Measurements from ENCODE around the gene C12orf76.
"Not testable (repeated sequence)": the region's sequence is repeated elsewhere in the genome, so short reads cannot be mapped to it uniquely, and the experiment has no call there.

Gene C12orf76

DNA sequence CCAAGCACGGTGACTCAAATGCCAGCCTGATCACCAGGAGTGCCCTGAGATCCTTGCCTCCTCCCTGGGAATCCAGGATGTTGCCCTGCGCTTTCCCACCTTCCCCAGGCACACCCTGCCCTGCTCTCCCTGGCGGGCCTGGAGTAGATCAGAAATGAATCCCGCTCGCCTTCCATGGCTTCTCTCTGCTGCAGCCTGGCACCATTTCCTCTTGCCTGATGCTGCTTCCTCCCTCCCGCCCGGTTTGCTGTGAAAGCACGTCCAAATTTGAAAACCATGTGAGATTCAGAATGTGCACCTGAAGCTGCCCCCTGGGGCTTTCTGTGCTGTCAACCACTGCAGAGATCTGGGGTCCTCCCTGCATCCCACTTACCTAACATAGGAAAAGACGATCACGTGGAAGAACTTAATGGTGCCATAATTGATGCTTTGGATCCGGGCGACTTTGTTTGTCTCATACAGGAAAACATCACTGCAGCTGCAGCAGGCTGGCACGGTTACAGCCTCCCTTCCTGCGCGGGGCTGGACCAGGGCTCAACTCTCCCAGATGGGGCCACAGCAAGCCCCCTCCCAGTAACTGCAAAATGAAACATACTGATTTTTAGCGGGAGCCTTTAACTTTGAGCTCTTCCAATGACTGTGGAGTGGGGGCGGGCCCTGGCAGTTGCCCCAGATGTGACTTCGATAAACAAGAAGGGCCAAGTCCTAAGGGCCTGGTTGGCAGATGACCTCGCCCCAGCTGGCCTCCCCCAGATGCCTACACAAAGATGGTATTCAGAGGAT, 24.9 kb upstream of the C12orf76 start:
- Mint-ChIP-seq H3K4me3 (peak overlapping the region; percentile 93), H3K4me1 (ENCODE audit: low read depth) (peaks cover 60% of the 10 kb centered on the region), H3K9me3 (no peaks in the 10 kb centered on the region), H3K27me3 (ENCODE audit: low read depth) (no peaks in the 10 kb centered on the region), H3K36me3 (ENCODE audit: low read depth) (peaks cover 30% of the 10 kb centered on the region), H3K27ac (peak overlapping the region; percentile 85)
- DNase-seq (ENCODE audit: low spot score), result peak; percentile 40

DNA sequence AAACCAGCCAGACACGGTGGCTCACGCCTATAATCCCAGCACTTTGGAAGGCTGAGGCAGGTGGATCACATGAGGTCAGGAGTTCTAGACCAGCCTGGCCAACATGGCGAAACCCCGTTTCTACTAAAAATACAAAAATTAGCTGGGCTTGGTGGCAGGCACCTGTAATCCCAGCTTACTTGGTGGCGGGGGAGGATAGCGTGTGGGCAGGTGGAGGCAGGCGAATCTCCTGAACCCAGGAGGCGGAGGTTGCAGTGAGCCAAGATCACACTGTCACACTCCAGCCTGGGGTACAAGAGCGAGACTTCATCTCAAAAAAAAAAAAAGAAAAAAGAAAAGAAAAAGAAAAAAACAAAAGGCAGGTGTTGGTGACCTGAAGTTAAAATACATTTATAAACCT, 24.3 kb upstream of the C12orf76 start:
- Mint-ChIP-seq H3K36me3 (ENCODE audit: low read depth) (peaks cover 34% of the 10 kb centered on the region), H3K27ac (peak overlapping the region; percentile 85), H3K4me1 (ENCODE audit: low read depth) (peaks cover 61% of the 10 kb centered on the region), H3K4me3 (peak overlapping the region; percentile 93)
- not testable (repeated sequence) for H3K27me3 Mint-ChIP-seq (ENCODE audit: low read depth); DNase-seq (ENCODE audit: low spot score); H3K9me3 Mint-ChIP-seq

DNA sequence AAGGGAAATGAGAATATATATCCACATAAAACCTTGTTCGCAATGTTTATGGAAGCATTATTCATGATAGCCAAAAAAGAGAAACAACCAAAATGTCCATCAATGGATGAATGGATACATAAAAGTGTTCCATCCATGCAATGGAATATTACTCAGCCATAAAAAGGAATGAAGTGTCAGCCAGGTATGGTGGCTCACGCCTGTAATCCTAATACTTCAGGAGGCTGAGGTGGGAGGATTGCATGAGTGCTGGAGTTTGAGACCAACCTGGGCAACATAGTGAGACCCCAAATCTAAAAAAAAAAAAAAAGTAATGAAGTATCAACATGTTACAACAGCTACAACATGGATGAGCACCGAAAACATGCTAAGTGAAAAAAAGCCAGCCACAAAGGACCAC, 23.6 kb upstream of the C12orf76 start:
- H3K27ac Mint-ChIP-seq, result peak overlapping the region; percentile 85
- peaks cover 59% of the 10 kb centered on the region for H3K4me1 Mint-ChIP-seq (ENCODE audit: low read depth)
- H3K36me3 Mint-ChIP-seq (ENCODE audit: low read depth), result peaks cover 38% of the 10 kb centered on the region
- no peak for DNase-seq (ENCODE audit: low spot score)
- no peaks in the 10 kb centered on the region for H3K27me3 Mint-ChIP-seq (ENCODE audit: low read depth)
- H3K4me3 Mint-ChIP-seq, result peak overlapping the region; percentile 93
- H3K9me3 Mint-ChIP-seq, result no peaks in the 10 kb centered on the region

DNA sequence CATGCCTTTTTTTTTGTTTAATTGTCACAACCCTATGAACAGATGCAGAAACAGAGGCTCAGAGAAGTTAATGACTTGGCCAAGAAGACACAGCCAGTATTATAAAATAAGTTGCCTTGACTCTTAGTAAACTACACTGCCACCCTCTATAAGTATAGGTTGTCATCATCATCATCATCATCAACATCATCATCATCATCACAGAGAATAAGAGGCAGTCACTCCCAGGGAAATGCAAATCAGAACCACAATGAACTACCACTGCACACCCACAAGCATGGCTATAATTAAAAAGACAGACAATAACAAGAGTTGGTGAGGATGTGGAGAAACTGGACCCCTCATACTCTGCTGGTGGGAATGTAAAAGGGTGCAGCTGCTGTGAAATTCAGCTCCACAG, 23.2 kb upstream of the C12orf76 start:
- Mint-ChIP-seq H3K36me3 (ENCODE audit: low read depth) (peaks cover 39% of the 10 kb centered on the region), H3K27ac (peak overlapping the region; percentile 85), H3K9me3 (no peaks in the 10 kb centered on the region), H3K4me1 (ENCODE audit: low read depth) (peaks cover 56% of the 10 kb centered on the region), H3K27me3 (ENCODE audit: low read depth) (no peaks in the 10 kb centered on the region), H3K4me3 (peak overlapping the region; percentile 93)
- DNase-seq (ENCODE audit: low spot score), result no peak

DNA sequence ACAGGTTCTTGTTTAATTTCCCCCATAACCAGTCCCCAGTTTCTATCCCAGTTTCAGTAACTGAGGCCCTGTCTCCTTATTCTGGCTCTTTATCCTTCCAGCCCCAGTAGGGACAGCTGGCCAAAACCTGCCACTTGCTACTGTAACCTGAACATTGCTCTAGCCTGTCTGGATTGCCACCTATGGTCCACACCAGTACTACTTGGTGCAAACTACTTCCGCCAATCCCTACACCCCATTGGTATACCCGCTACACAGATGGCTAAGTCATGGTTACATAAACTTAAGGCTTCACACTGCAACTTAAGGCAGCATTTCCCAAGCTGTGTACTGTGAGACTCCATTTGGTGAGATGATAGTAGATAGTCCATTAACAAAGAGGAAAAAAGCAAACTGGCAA, 20.3 kb upstream of the C12orf76 start:
- Mint-ChIP-seq H3K4me1 (ENCODE audit: low read depth) (peaks cover 48% of the 10 kb centered on the region), H3K27ac (no peak overlapping the region)

DNA sequence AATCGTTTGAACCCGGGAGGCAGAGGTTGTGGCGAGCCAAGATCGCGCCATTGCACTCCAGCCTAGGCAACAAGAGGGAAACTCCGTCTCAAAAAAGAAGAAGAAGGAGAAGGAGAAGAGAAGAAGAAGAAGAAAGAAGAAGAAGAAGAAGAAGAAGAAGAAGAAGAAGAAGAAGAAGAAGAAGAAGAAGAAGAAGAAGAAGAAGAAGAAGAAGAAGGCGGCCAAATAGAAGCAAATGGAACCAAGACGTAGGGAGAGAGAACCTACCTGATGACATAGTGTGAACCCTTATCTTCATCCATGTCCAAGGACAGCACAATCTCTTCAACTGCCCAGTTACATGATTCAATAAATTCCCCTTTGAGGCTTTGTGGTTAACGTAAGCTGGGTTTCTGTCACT, 19.8 kb upstream of the C12orf76 start:
- not testable (repeated sequence) for H3K4me3 Mint-ChIP-seq; H3K9me3 Mint-ChIP-seq; DNase-seq (ENCODE audit: low spot score); H3K27me3 Mint-ChIP-seq (ENCODE audit: low read depth)
- Mint-ChIP-seq H3K27ac (peak overlapping the region; percentile 55), H3K36me3 (ENCODE audit: low read depth) (peaks cover 44% of the 10 kb centered on the region), H3K4me1 (ENCODE audit: low read depth) (peaks cover 43% of the 10 kb centered on the region)

More for the DNA sequence above, 20.3 kb upstream of the C12orf76 start:
- Mint-ChIP-seq H3K27me3 (ENCODE audit: low read depth) (no peaks in the 10 kb centered on the region), H3K36me3 (ENCODE audit: low read depth) (peaks cover 45% of the 10 kb centered on the region), H3K9me3 (no peaks in the 10 kb centered on the region), H3K4me3 (no peak overlapping the region)
- DNase-seq (ENCODE audit: low spot score), result no peak

DNA sequence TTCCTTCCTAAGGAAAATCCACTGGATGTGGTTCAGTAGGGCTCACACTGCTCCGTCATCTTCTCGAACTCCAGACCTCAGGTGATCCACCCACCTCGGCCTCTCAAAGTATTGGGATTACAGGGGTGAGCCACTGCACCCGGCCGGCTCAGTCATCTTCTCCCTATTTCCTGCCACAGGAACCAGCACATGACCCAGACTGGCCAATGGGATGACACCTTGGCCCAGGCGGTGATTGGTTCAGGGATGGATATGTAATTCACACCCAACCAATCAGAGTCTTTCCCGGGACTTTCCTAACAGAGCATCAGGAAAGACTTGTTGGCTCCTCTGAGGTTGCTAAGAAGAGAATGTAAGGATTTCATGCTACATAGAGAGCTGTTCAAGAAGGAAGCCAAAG, 19.2 kb upstream of the C12orf76 start:
- Mint-ChIP-seq H3K9me3 (no peaks in the 10 kb centered on the region), H3K27me3 (ENCODE audit: low read depth) (no peaks in the 10 kb centered on the region), H3K27ac (no peak overlapping the region), H3K4me1 (ENCODE audit: low read depth) (peaks cover 41% of the 10 kb centered on the region), H3K4me3 (no peak overlapping the region), H3K36me3 (ENCODE audit: low read depth) (peaks cover 42% of the 10 kb centered on the region)
- DNase-seq (ENCODE audit: low spot score), result no peak

DNA sequence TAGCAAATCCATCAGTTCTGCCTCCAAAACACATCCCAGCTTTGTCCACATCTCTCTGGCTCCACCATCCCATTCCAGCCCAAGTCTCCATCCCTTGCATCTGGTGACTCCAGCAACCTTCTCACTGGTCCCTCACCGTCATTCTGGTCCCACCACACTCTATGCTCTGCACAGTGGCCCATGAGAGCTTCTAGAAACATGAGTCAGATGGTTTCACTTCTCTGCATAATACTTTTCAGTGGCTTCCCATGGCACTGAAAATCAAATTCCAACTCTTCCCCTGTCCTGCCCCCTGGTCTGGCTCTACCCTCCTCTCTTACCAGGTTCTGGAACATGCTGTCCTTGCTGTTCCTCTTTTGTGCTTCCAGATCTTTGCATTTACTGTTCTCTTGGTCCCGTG, 17.2 kb upstream of the C12orf76 start:
- H3K36me3 Mint-ChIP-seq (ENCODE audit: low read depth), result peaks cover 32% of the 10 kb centered on the region

DNA sequence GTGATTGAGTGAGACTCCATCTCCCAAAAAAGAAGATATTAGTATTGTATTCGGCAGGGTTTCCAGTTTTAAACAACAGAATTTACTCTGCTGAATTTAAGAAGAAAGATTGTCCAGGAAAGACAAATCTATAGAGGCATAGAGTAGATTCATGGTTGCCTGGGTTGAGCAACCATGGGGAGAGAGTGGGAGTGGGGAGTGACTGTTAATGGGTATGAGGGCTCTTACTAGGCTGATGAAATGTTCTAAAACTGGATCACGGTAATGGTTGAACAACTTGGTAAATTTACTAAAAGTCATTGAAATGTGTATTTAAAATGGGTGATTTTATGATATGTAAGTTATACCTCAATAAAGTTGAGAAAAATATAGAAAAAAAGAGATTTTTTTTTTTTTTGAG, 13.9 kb upstream of the C12orf76 start:
- Mint-ChIP-seq H3K4me1 (ENCODE audit: low read depth) (peaks cover 30% of the 10 kb centered on the region), H3K27ac (no peak overlapping the region), H3K4me3 (no peak overlapping the region), H3K27me3 (ENCODE audit: low read depth) (no peaks in the 10 kb centered on the region), H3K9me3 (no peaks in the 10 kb centered on the region), H3K36me3 (ENCODE audit: low read depth) (peaks cover 31% of the 10 kb centered on the region)
- no peak for DNase-seq (ENCODE audit: low spot score)

More for the DNA sequence above, 17.2 kb upstream of the C12orf76 start:
- Mint-ChIP-seq H3K4me1 (ENCODE audit: low read depth) (peaks cover 35% of the 10 kb centered on the region), H3K27me3 (ENCODE audit: low read depth) (no peaks in the 10 kb centered on the region), H3K9me3 (no peaks in the 10 kb centered on the region), H3K4me3 (no peak overlapping the region), H3K27ac (peak overlapping the region; percentile 3)
- DNase-seq (ENCODE audit: low spot score), result no peak

DNA sequence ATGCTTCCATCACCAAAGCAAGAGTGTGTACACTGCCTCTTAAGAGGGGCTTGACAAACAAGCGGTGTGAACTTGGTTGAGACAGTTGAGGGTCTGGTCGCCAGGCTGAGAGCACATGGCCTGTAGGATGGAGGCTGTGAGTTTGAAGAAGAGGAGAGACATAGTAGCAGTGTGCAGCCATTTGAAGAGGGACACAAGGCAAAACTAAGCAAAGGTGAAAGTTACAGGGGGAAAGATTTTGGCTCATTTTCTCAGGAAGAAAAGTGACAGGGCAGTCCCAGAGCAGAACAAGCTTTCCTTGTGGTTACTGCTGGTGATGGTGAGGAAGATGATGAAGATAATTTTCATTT, 11.3 kb upstream of the C12orf76 start:
- peaks cover 31% of the 10 kb centered on the region for H3K36me3 Mint-ChIP-seq (ENCODE audit: low read depth)
- H3K27ac Mint-ChIP-seq, result peak overlapping the region; percentile 34
- H3K4me3 Mint-ChIP-seq, result peak overlapping the region; percentile 37
- DNase-seq (ENCODE audit: low spot score), result no peak
- peaks cover 42% of the 10 kb centered on the region for H3K4me1 Mint-ChIP-seq (ENCODE audit: low read depth)
- no peaks in the 10 kb centered on the region for H3K27me3 Mint-ChIP-seq (ENCODE audit: low read depth)
- H3K9me3 Mint-ChIP-seq, result no peaks in the 10 kb centered on the region

DNA sequence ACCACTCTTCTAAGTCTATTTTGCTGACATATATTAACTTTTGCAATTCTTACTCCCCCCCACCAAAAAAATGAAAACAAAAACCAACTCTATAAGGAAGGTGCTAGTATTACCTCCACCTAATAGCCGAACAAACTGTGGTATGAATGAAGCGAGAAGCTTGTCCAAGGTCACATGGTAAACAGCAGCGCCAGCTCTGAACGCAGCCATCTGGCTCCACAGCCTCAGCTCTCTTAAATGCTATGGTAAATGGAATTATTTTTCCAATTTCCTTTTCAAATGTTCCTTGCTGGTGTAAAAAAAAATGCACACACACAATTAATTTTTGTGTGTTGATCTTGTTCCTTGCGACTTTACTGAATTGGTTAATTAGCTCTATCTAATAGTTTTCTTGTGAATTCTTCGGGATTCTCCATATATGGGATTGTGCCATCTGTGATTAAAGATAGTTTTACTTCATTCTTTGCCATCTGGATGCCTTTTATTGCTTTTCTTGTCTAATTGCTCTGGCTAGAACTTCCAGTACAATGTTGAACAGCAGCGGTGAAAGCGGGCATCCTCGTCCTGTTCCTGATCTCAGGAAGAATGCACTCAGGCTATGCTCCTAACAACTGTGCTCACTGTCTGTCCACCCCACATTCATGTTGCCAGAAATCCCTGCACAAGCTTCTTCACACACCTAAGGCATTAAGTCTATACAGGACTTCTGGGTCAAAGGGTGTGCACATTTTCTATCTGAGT, 10.7 kb upstream of the C12orf76 start:
- H3K27me3 Mint-ChIP-seq (ENCODE audit: low read depth), result no peaks in the 10 kb centered on the region

DNA sequence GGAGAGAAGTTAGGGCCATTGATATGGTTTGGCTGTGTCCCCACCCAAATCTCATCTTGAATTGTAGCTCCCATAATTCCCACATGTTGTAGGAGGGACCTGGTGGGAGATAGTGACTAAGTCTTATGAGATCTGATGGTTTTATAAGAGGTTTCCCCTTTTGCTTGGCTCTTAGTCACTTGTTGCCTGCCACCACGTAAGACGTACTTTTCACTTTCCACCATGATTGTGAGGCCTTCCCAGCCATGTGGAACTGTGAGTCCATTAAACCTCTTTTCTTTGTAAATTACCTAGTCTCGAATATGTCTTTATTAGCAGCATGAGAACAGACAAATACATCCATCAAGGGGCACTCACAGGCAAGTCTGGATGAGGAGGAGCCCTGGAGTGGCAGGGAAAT, 8.3 kb upstream of the C12orf76 start:
- H3K4me3 Mint-ChIP-seq; H3K9me3 Mint-ChIP-seq; H3K27me3 Mint-ChIP-seq (ENCODE audit: low read depth): not testable (repeated sequence)
- H3K36me3 Mint-ChIP-seq (ENCODE audit: low read depth), result peaks cover 35% of the 10 kb centered on the region
- H3K27ac Mint-ChIP-seq, result peak overlapping the region; percentile 73
- H3K4me1 Mint-ChIP-seq (ENCODE audit: low read depth), result peaks cover 42% of the 10 kb centered on the region
- DNase-seq (ENCODE audit: low spot score), result peak; percentile 39

More for the DNA sequence above, 10.7 kb upstream of the C12orf76 start:
- Mint-ChIP-seq H3K4me3 (peak overlapping the region; percentile 37), H3K9me3 (no peaks in the 10 kb centered on the region), H3K4me1 (ENCODE audit: low read depth) (peaks cover 44% of the 10 kb centered on the region), H3K27ac (peak overlapping the region; percentile 34), H3K36me3 (ENCODE audit: low read depth) (peaks cover 32% of the 10 kb centered on the region)
- no peak for DNase-seq (ENCODE audit: low spot score)

DNA sequence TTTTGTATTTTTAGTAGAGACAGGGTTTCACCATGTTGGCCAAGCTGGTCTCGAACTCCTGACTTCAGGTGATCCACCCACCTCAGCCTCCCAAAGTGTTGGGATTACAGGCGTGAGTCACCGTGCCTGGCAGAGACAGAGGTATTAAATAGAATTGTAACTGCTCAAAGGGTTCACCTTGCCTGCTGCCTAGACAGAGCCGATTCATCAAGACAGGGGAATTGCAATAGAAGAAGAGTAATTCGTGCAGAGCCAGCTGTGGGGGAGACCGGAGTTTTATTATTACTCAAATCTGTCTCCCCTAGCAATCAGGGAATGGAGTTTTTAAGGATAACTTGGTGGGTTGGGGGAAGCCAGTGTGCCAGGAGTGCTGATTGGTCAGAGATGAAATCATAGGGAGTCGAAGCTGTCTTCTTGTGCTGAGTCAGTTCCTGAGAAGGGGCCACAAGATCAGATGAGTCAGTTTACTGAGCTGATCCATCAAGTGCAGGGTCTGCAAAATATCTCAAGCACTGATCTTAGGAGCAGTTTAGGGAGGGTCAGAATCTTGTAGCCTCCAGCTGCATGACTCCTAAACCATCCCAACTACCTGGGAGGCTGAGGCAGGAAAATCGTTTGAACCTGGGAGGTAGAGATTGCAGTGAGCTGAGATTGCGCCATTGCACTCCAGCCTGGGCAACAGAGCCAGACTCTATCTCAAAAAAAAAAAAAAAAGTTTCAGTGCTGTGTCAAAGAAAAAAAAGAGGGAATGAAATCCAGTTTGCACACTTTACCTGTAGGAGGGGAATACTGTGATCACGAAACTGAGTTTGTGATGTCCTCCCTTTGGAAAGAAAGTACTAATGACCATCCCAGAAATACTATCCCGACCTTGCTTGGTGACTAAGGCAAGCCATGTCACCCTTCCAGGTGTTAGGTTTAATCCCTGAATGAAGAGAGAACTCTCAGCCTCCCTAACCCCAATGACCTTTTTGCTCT, 7.3 kb upstream of the C12orf76 start:
- H3K4me3 Mint-ChIP-seq, result peak overlapping the region; percentile 10
- H3K9me3 Mint-ChIP-seq; H3K27me3 Mint-ChIP-seq (ENCODE audit: low read depth): not testable (repeated sequence)
- peaks cover 35% of the 10 kb centered on the region for H3K36me3 Mint-ChIP-seq (ENCODE audit: low read depth)
- peak overlapping the region; percentile 73 for H3K27ac Mint-ChIP-seq
- H3K4me1 Mint-ChIP-seq (ENCODE audit: low read depth), result peaks cover 39% of the 10 kb centered on the region
- DNase-seq (ENCODE audit: low spot score), result peak; percentile 63

Measured in T-helper 2 cell treated with Interferon-gamma antibody and Interleukin-4, amounts not matched to agents 5 μg/mL and 100 μg/mL, for 36 hours (primary cell).